GM23338 (cell line): ENCODE data around the gene POLR1A. TPM values are rescaled to one million over a fixed set of nuclear protein-coding genes. Genes with fewer than 3 reads are reported as not detected.

Experiments
- ATAC-seq: fragments of 200-7000 bp; cut with Tn5 transposase; 3 replicates; pipeline ENCODE4 v1.9.1; 2020
- DNase-seq: peaks from one replicate; pipeline ENCODE4 v3.0.0-alpha.2; 2015; ENCODE audit warnings: low spot score
- H2AFZ ChIP-seq: fragments of 200-600 bp; sonication (generic); 2 replicates; pipeline ENCODE4 v1.8.0; 2016; ENCODE audit warnings: antibody characterized with exemption, mild to moderate bottlenecking, moderate library complexity
- H3F3A ChIP-seq: fragments of 200-600 bp; sonication (generic); replicated peaks from 2 replicates; pipeline ENCODE4 v1.8.0; 2017; ENCODE audit warnings: antibody characterized with exemption, mixed run types, low read depth
- H3K27ac ChIP-seq: fragments of 200-600 bp; sonication (generic); 2 replicates; pipeline ENCODE4 v1.6.1; 2016; ENCODE audit warnings: low read depth
- H3K27me3 ChIP-seq: fragments of 200-600 bp; sonication (generic); 2 replicates; pipeline ENCODE4 v1.8.0; 2016; ENCODE audit warnings: mild to moderate bottlenecking, mixed run types, moderate library complexity; ENCODE audit not compliant: insufficient read depth
- H3K36me3 ChIP-seq: fragments of 200-600 bp; sonication (generic); 2 replicates; pipeline ENCODE4 v1.8.0; 2016; ENCODE audit warnings: mild to moderate bottlenecking; ENCODE audit not compliant: insufficient read depth
- H3K4me1 ChIP-seq: fragments of 200-600 bp; sonication (generic); 2 replicates; pipeline ENCODE4 v1.8.0; 2016; ENCODE audit warnings: mild to moderate bottlenecking, moderate library complexity; ENCODE audit not compliant: insufficient read depth
- H3K4me2 ChIP-seq: fragments of 200-600 bp; sonication (generic); 2 replicates; pipeline ENCODE4 v1.7.1; 2017; ENCODE audit warnings: mixed run types
- H3K4me3 ChIP-seq: fragments of 200-600 bp; sonication (generic); 2 replicates; pipeline ENCODE4 v1.6.1; 2016; ENCODE audit warnings: mixed run types
- H3K79me2 ChIP-seq: fragments of 200-600 bp; sonication (generic); replicated peaks from 2 replicates; pipeline ENCODE4 v1.8.0; 2017; ENCODE audit warnings: mild to moderate bottlenecking; ENCODE audit not compliant: insufficient read depth
- H3K9me2 ChIP-seq: fragments of 200-600 bp; sonication (generic); 2 replicates; pipeline ENCODE4 v1.8.0; 2017; ENCODE audit not compliant: insufficient read depth
- H4K20me1 ChIP-seq: fragments of 200-600 bp; sonication (generic); replicated peaks from 2 replicates; pipeline ENCODE4 v1.8.0; 2017; ENCODE audit warnings: mild to moderate bottlenecking; ENCODE audit not compliant: insufficient read depth
- H3K27ac Mint-ChIP-seq: 2 replicates; pipeline ENCODE4 v1.8.0; 2020; ENCODE audit warnings: inconsistent platforms, mild to moderate bottlenecking, moderate library complexity, mixed read lengths
- H3K27me3 Mint-ChIP-seq: 3 replicates; pipeline ENCODE4 v1.8.0; 2022; ENCODE audit warnings: low read depth, mild to moderate bottlenecking, moderate library complexity, mixed read lengths, inconsistent platforms; ENCODE audit not compliant: insufficient read depth, poor library complexity
- H3K36me3 Mint-ChIP-seq: 3 replicates; pipeline ENCODE4 v1.8.0; 2021; ENCODE audit warnings: low read depth, mild to moderate bottlenecking, inconsistent platforms, moderate library complexity, mixed read lengths
- H3K4me1 Mint-ChIP-seq: 3 replicates; pipeline ENCODE4 v1.8.0; 2020; ENCODE audit warnings: mild to moderate bottlenecking, inconsistent platforms, mixed read lengths
- H3K4me3 Mint-ChIP-seq: 3 replicates; pipeline ENCODE4 v1.8.0; 2021; ENCODE audit warnings: moderate library complexity, mild to moderate bottlenecking, inconsistent platforms, mixed read lengths
- H3K9me3 Mint-ChIP-seq: 3 replicates; pipeline ENCODE4 v1.8.0; 2020; ENCODE audit warnings: moderate library complexity, mild to moderate bottlenecking, inconsistent platforms, mixed read lengths
- CTCF ChIP-seq, 2 experiments: fragments of 200-600 bp in 1 of 2; sonication (generic) in 1 of 2; conservative IDR thresholded peaks; 2 replicates each; pipeline versions ENCODE4 v1.5.1 to v1.6.1; 2016 to 2017; ENCODE audit warnings: antibody characterized with exemption in 2 of 2, low read depth in 2 of 2, mild to moderate bottlenecking in 2 of 2, moderate library complexity in 1 of 2
- EZH2phosphoT487 ChIP-seq: fragments of 200-600 bp; sonication (generic); IDR thresholded peaks from one replicate; pipeline ENCODE4 v1.8.1; 2018; ENCODE audit warnings: antibody characterized with exemption; ENCODE audit not compliant: unreplicated experiment
- JUNB ChIP-seq: IDR thresholded peaks from one replicate; pipeline ENCODE4 v1.6.1; 2016; ENCODE audit warnings: antibody characterized with exemption; ENCODE audit not compliant: unreplicated experiment
- NANOG ChIP-seq: IDR thresholded peaks from 2 replicates; pipeline ENCODE4 v1.6.1; 2016; ENCODE audit warnings: antibody characterized with exemption, borderline replicate concordance
- POLR2AphosphoS5 ChIP-seq: IDR thresholded peaks from 2 replicates; pipeline ENCODE4 v1.6.1; 2016; ENCODE audit warnings: antibody characterized with exemption, low read depth
- ZNF331 ChIP-seq: fragments of 250-450 bp; sonication (Bioruptor Pico); IDR thresholded peaks from 2 replicates; pipeline ENCODE4 v1.5.0; 2020; ENCODE audit warnings: low read depth, mild to moderate bottlenecking, moderate library complexity
- polyA plus RNA-seq: library from polyadenylated mRNA; unstranded; fragments of >200 nt; fragmentation: Nextera tagmentation; extraction: Ambion mirVana; gene quantifications from 2 replicates; pipeline ENCODE4 v1.2.1, GENCODE V29; 2016
- total RNA-seq: library from RNA; depleted of rRNA; stranded (reverse); fragments of >200 nt; shearing (Covaris generic); gene quantifications from 2 replicates; pipeline ENCODE4 v1.2.3, GENCODE V29; 2014
- TF ChIP-seq, protein P1 (sequence below): fragments of 250-450 bp; sonication (Bioruptor Pico); IDR thresholded peaks from 2 replicates; pipeline ENCODE4 v1.5.0; 2020; ENCODE audit warnings: mild to moderate bottlenecking, moderate library complexity

Gene POLR1A
- total and polyA plus RNA-seq, 2 experiments from 2014 or later, result 13.8 to 43.2 TPM

- TF ChIP-seq, protein P1, sequence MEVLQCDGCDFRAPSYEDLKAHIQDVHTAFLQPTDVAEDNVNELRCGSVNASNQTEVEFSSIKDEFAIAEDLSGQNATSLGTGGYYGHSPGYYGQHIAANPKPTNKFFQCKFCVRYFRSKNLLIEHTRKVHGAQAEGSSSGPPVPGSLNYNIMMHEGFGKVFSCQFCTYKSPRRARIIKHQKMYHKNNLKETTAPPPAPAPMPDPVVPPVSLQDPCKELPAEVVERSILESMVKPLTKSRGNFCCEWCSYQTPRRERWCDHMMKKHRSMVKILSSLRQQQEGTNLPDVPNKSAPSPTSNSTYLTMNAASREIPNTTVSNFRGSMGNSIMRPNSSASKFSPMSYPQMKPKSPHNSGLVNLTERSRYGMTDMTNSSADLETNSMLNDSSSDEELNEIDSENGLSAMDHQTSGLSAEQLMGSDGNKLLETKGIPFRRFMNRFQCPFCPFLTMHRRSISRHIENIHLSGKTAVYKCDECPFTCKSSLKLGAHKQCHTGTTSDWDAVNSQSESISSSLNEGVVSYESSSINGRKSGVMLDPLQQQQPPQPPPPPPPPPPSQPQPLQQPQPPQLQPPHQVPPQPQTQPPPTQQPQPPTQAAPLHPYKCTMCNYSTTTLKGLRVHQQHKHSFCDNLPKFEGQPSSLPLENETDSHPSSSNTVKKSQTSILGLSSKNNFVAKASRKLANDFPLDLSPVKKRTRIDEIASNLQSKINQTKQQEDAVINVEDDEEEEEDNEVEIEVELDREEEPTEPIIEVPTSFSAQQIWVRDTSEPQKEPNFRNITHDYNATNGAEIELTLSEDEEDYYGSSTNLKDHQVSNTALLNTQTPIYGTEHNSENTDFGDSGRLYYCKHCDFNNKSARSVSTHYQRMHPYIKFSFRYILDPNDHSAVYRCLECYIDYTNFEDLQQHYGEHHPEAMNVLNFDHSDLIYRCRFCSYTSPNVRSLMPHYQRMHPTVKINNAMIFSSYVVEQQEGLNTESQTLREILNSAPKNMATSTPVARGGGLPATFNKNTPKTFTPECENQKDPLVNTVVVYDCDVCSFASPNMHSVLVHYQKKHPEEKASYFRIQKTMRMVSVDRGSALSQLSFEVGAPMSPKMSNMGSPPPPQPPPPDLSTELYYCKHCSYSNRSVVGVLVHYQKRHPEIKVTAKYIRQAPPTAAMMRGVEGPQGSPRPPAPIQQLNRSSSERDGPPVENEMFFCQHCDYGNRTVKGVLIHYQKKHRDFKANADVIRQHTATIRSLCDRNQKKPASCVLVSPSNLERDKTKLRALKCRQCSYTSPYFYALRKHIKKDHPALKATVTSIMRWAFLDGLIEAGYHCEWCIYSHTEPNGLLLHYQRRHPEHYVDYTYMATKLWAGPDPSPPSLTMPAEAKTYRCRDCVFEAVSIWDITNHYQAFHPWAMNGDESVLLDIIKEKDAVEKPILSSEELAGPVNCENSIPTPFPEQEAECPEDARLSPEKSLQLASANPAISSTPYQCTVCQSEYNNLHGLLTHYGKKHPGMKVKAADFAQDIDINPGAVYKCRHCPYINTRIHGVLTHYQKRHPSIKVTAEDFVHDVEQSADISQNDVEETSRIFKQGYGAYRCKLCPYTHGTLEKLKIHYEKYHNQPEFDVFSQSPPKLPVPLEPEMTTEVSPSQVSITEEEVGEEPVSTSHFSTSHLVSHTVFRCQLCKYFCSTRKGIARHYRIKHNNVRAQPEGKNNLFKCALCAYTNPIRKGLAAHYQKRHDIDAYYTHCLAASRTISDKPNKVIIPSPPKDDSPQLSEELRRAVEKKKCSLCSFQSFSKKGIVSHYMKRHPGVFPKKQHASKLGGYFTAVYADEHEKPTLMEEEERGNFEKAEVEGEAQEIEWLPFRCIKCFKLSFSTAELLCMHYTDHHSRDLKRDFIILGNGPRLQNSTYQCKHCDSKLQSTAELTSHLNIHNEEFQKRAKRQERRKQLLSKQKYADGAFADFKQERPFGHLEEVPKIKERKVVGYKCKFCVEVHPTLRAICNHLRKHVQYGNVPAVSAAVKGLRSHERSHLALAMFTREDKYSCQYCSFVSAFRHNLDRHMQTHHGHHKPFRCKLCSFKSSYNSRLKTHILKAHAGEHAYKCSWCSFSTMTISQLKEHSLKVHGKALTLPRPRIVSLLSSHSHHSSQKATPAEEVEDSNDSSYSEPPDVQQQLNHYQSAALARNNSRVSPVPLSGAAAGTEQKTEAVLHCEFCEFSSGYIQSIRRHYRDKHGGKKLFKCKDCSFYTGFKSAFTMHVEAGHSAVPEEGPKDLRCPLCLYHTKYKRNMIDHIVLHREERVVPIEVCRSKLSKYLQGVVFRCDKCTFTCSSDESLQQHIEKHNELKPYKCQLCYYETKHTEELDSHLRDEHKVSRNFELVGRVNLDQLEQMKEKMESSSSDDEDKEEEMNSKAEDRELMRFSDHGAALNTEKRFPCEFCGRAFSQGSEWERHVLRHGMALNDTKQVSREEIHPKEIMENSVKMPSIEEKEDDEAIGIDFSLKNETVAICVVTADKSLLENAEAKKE (CRISPR knock-in tag), result no peak
These were observed 57.3 kb downstream of the POLR1A start (continued) for GRCh38 chr2:86048383-86048701.

DNA sequence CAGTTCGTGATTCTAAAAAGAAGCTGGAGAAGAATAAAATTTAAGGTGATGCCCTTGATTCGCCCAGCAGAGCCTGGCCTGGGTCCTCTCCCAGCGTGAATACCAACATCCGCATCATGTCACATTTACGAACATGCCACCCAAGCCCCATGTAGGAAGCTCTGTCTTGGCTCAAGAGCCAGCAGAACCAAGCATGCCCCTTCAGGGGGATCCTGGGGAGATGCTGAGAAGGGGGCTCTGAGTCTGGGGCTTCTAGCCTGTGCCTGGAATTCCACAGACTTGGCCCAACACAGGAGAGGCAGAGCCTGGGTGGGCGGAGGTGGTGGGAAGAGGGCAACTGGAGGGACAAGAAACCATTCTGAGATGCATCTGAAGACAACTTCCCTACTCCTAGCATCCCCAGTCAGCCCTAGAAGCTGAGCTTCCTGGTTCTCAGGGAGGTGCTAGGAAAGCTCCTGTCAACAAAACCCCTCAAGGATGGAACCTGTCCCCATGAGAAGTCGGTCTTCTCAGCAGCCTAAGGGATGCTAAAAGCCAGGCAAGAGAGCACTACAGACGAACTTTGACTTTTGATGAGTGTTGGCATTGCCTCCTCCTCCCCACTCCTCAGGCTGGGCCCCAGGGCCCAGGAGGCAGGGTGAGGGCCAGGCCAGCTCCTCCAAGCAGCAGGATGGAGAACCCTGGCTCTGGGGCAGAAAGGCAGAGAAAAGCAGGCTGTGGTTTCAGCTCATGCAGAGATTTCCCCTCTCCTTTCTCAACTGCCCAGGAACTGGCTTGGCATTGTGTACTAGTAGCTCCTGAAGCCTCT is 57.9 kb downstream of the POLR1A start:
- H3K27me3 Mint-ChIP-seq, result peaks cover 3% of the 10 kb centered on the region
- Histone ChIP-seq H3K4me1 (no peaks in the 10 kb centered on the region), H3K27ac (no peak overlapping the region), H4K20me1 (peaks cover 3% of the 10 kb centered on the region; the same call in 1 of the 2 replicates), H3K9me2 (no peaks in the 10 kb centered on the region), H3K4me2 (no peak overlapping the region), H3F3A (no peaks in the 10 kb centered on the region), H3K27me3 (no peaks in the 10 kb centered on the region), H3K36me3 (peaks cover 25% of the 10 kb centered on the region), H2AFZ (no peak overlapping the region), H3K4me3 (no peak overlapping the region), H3K79me2 (no peaks in the 10 kb centered on the region)
- H3K9me3 Mint-ChIP-seq, result no peaks in the 10 kb centered on the region
- TF ChIP-seq, protein P1 (CRISPR knock-in tag), result no peak
- TF ChIP-seq POLR2AphosphoS5 (no peak), ZNF331 (no peak), NANOG (no peak), EZH2phosphoT487 (no peak), CTCF (conservative IDR thresholded peaks at IDR 0.05; ENCODE audit: low read depth in 2 of 2) (no peak), JUNB (no peak)
- no peak for ATAC-seq
- no peak overlapping the region for H3K27ac Mint-ChIP-seq
- no peak for DNase-seq
- no peaks in the 10 kb centered on the region for H3K4me1 Mint-ChIP-seq
- no peak overlapping the region for H3K4me3 Mint-ChIP-seq
- peaks cover 61% of the 10 kb centered on the region for H3K36me3 Mint-ChIP-seq
